Kasumi-1 (cell line): ENCODE measurements around the gene MFSD8.
"Not testable (repeated sequence)": the region's sequence is repeated elsewhere in the genome, so short reads cannot be mapped to it uniquely, and the experiment has no call there.

ENCODE experiments used
- DNase-seq, 2 experiments: peaks; one replicate each; lab custom pipeline; 2025; lab: John Stamatoyannopoulos, UW

The MFSD8 gene

GRCh38 chr4:127965062-127965802, at the start of gene MFSD8, which contains the start of gene ABHD18:
TSS of gene MFSD8 (minus strand) at chr4:127965173. CDS start at chr4:127965133, 40 bp downstream.
TSS of gene ABHD18 (plus strand) at chr4:127965406. CDS start at chr4:127982956, 17,550 bp downstream.
- peak; percentile 96 to 99 for DNase-seq

- DNase-seq = no peak
Observed at GRCh38 chr4:128009428-128009827, 44.5 kb upstream of the MFSD8 start.

- no peak for DNase-seq
Observed at GRCh38 chr4:128006592-128006991, 41.6 kb upstream of the MFSD8 start.

- peak in 1 of 2 experiments; percentile 11 for DNase-seq
Observed at GRCh38 chr4:127997534-127998388, 32.8 kb upstream of the MFSD8 start.

GRCh38 chr4:127996521-127996920, 31.5 kb upstream of the MFSD8 start:
- DNase-seq = not testable (repeated sequence)

- DNase-seq = no peak
Observed at GRCh38 chr4:127995776-127996175, 30.8 kb upstream of the MFSD8 start.

GRCh38 chr4:127993151-127993550, 28.2 kb upstream of the MFSD8 start:
- peak in 1 of 2 experiments; percentile 12 for DNase-seq

- peak; percentile 59 to 64 for DNase-seq
Observed at GRCh38 chr4:127988638-127989037, 23.7 kb upstream of the MFSD8 start.

GRCh38 chr4:127985989-127986388, 21.0 kb upstream of the MFSD8 start:
- DNase-seq = peak in 1 of 2 experiments; percentile 12

GRCh38 chr4:127982445-127982844, 17.5 kb upstream of the MFSD8 start:
- DNase-seq = no peak

- no peak for DNase-seq
Observed at GRCh38 chr4:127978930-127979329, 14.0 kb upstream of the MFSD8 start.

- DNase-seq = no peak
Observed at GRCh38 chr4:127975121-127975770, 10.3 kb upstream of the MFSD8 start.

GRCh38 chr4:127970925-127971324, 6.0 kb upstream of the MFSD8 start:
- DNase-seq = not testable (repeated sequence)

GRCh38 chr4:127968586-127968985, 3.6 kb upstream of the MFSD8 start:
- DNase-seq = no peak

- DNase-seq = no peak
Observed at GRCh38 chr4:127967141-127967775, 2.3 kb upstream of the MFSD8 start.

GRCh38 chr4:127965803-127966175, 816 bp upstream of the MFSD8 start:
- peak in 1 of 2 experiments; percentile 39 for DNase-seq

- DNase-seq = peak in 1 of 2 experiments; percentile 47
Observed at GRCh38 chr4:127964426-127965061, 429 bp downstream of the MFSD8 start.

- DNase-seq = not testable (repeated sequence)
Observed at GRCh38 chr4:127963633-127964398, 1.2 kb downstream of the MFSD8 start.

GRCh38 chr4:127959794-127960193, 5.2 kb downstream of the MFSD8 start:
- no peak for DNase-seq

- DNase-seq = no peak
Observed at GRCh38 chr4:127957105-127957504, 7.9 kb downstream of the MFSD8 start.

- DNase-seq = no peak
Observed at GRCh38 chr4:127936974-127937373, 28.0 kb downstream of the MFSD8 start.
